Measurements from ENCODE around the gene ZNF649. TPM values are rescaled to one million over a fixed set of nuclear protein-coding genes. Genes with fewer than 3 reads are reported as not detected.

Gene ZNF649
- total RNA-seq (2022; extraction: Qiagen RNA extraction) = 0.11 to 0.31 TPM (median 0.12 TPM) in 5 replicates

GRCh38 chr19:51904331-51905165 lies at the start of gene ZNF649:
Gene ZNF649 (minus strand): TSS chr19:51905017. CDS start chr19:51900107, 4,910 bp downstream.

GRCh38 chr19:51926784-51927741 lies 22.2 kb upstream of the ZNF649 start, which contains the start of gene ZNF613:
Gene ZNF613 (plus strand): TSS chr19:51927472. CDS start chr19:51936221, 8,749 bp downstream.

GRCh38 chr19:51887522-51888498 lies 17.0 kb downstream of the ZNF649 start, which contains the start of gene ZNF577:
Gene ZNF577 (minus strand): TSS chr19:51887951. CDS start chr19:51880382, 7,569 bp downstream.

Other genes with a start within 250 kb of the ZNF649 start
- 10.2 to 20.1 TPM (median 13.4 TPM) in 5 replicates for gene SPACA6, start 211.7 kb downstream of the ZNF649 start, total RNA-seq (2022; extraction: Qiagen RNA extraction)
- not detected in 5 replicates for gene HAS1, start 181.0 kb downstream of the ZNF649 start, total RNA-seq (2022; extraction: Qiagen RNA extraction)
- gene FPR1, start 153.1 kb downstream of the ZNF649 start, total RNA-seq (2022; extraction: Qiagen RNA extraction) = 0.11 to 0.24 TPM (median 0.14 TPM) in 5 replicates
- gene FPR2, start 143.8 kb downstream of the ZNF649 start, total RNA-seq (2022; extraction: Qiagen RNA extraction) = not detected in 5 replicates
- not detected in 5 replicates for gene FPR3, start 109.9 kb downstream of the ZNF649 start, total RNA-seq (2022; extraction: Qiagen RNA extraction)
- gene ZNF577, start 17.1 kb downstream of the ZNF649 start, total RNA-seq (2022; extraction: Qiagen RNA extraction) = 0.06 TPM in 1 of 5 replicates, not detected in the others
- 0.97 to 1.8 TPM (median 1.0 TPM) in 5 replicates for gene ZNF613, start 22.5 kb upstream of the ZNF649 start, total RNA-seq (2022; extraction: Qiagen RNA extraction)
- 3.6 to 6.2 TPM (median 4.2 TPM) in 5 replicates for gene ZNF350, start 81.8 kb upstream of the ZNF649 start, total RNA-seq (2022; extraction: Qiagen RNA extraction)
- 2.8 to 4.8 TPM (median 3.5 TPM) in 5 replicates for gene ZNF615, start 103.2 kb upstream of the ZNF649 start, total RNA-seq (2022; extraction: Qiagen RNA extraction)
- 2.5 to 3.1 TPM (median 3.0 TPM) in 5 replicates for gene ZNF614, start 123.4 kb upstream of the ZNF649 start, total RNA-seq (2022; extraction: Qiagen RNA extraction)
- 1.4 to 2.2 TPM (median 1.9 TPM) in 5 replicates for gene ZNF432, start 143.8 kb upstream of the ZNF649 start, total RNA-seq (2022; extraction: Qiagen RNA extraction)
- 2.0 to 2.6 TPM (median 2.4 TPM) in 5 replicates for gene ZNF841, start 190.7 kb upstream of the ZNF649 start, total RNA-seq (2022; extraction: Qiagen RNA extraction)
- 0.55 to 1.1 TPM (median 0.66 TPM) in 5 replicates for gene ZNF616, start 234.9 kb upstream of the ZNF649 start, total RNA-seq (2022; extraction: Qiagen RNA extraction)